Measurements from ENCODE around the gene PROX1. TPM values are rescaled to one million over a fixed set of nuclear protein-coding genes. Genes with fewer than 3 reads are reported as not detected.

The PROX1 gene
- total and polyA plus RNA-seq, 9 of the 15 experiments (the other 6 are each of a cell fraction or from before 2014, with no cell fraction given): 0.14 to 0.22 TPM; not detected in 7

DNA sequence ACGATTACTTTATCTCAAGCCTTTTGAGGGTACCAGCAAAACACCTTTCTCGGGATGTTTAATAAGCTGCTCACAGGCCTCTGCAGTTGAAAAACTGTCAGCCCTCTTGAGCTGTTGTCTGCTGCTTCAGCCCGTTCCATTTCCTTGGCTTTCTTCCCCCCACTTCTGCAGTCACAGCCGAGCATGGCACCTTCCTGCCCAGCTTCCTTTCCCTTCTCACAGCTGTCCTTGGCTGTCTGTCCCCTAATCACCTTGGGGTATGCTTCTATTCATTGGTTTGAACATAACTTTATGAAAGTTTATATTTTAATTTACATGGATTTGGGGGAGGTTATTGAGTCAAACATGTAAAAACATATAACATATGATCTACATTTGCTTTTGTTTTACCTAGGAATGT is 6.9 kb upstream of the PROX1 start:
- Histone ChIP-seq H3K9me3 (replicated peaks; ENCODE audit: control insufficient read depth, insufficient read depth, low read depth, low read length) (no peaks in the 10 kb centered on the region), H3K4me3 (no peak overlapping the region), H3K27ac (ENCODE audit: extremely low read depth, low read depth, low read length) (no peak overlapping the region), H3K27me3 (ENCODE audit: control insufficient read depth in 2 of 2, insufficient read depth in 2 of 2, low read length in 2 of 2) (peaks cover 35 to 67% of the 10 kb centered on the region in 2 experiments), H3K79me2 (ENCODE audit: control insufficient read depth, insufficient read depth, low read length) (no peaks in the 10 kb centered on the region), H3K36me3 (ENCODE audit: control insufficient read depth, insufficient read depth, low read length) (no peaks in the 10 kb centered on the region), H3K9ac (ENCODE audit: insufficient read depth in 1 of 2, low read depth in 2 of 2, low read length in 2 of 2) (no peak overlapping the region), H2AFZ (ENCODE audit: low read depth, low read length) (no peak overlapping the region), H4K20me1 (replicated peaks; ENCODE audit: control insufficient read depth, insufficient read depth, low read length) (peaks cover 8% of the 10 kb centered on the region), H3K4me1 (replicated peaks in 1 of 2; ENCODE audit: control insufficient read depth in 2 of 2, insufficient read depth in 2 of 2, low read length in 2 of 2) (peaks cover 0 to 20% of the 10 kb centered on the region in 2 experiments; a peak in 1 of 5 replicates), H3K9me1 (ENCODE audit: control insufficient read depth, insufficient read depth, low read length) (no peaks in the 10 kb centered on the region), H3K4me2 (ENCODE audit: insufficient read depth, low read length) (no peak overlapping the region)
- 4% methylated on average over 4 of the region's 4 CpGs for WGBS (ENCODE audit: insufficient coverage, low coverage, missing lambda C conversion rate)
- no peak for DNase-seq (ENCODE audit: extremely low read depth in 1 of 4, low spot score in 3 of 4)
- TF ChIP-seq, protein P1, sequence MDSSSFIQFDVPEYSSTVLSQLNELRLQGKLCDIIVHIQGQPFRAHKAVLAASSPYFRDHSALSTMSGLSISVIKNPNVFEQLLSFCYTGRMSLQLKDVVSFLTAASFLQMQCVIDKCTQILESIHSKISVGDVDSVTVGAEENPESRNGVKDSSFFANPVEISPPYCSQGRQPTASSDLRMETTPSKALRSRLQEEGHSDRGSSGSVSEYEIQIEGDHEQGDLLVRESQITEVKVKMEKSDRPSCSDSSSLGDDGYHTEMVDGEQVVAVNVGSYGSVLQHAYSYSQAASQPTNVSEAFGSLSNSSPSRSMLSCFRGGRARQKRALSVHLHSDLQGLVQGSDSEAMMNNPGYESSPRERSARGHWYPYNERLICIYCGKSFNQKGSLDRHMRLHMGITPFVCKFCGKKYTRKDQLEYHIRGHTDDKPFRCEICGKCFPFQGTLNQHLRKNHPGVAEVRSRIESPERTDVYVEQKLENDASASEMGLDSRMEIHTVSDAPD (CRISPR knock-in tag; IDR thresholded peaks at IDR 0.05): no peak
- no peak for TF ChIP-seq NFE2L1 (tag; IDR thresholded peaks at IDR 0.05; ENCODE audit: borderline replicate concordance, low read depth)
- no peak for TF ChIP-seq SUPT5H (IDR thresholded peaks at IDR 0.05)
- TF ChIP-seq TARDBP (IDR thresholded peaks at IDR 0.05): no peak
- TF ChIP-seq, protein P2, sequence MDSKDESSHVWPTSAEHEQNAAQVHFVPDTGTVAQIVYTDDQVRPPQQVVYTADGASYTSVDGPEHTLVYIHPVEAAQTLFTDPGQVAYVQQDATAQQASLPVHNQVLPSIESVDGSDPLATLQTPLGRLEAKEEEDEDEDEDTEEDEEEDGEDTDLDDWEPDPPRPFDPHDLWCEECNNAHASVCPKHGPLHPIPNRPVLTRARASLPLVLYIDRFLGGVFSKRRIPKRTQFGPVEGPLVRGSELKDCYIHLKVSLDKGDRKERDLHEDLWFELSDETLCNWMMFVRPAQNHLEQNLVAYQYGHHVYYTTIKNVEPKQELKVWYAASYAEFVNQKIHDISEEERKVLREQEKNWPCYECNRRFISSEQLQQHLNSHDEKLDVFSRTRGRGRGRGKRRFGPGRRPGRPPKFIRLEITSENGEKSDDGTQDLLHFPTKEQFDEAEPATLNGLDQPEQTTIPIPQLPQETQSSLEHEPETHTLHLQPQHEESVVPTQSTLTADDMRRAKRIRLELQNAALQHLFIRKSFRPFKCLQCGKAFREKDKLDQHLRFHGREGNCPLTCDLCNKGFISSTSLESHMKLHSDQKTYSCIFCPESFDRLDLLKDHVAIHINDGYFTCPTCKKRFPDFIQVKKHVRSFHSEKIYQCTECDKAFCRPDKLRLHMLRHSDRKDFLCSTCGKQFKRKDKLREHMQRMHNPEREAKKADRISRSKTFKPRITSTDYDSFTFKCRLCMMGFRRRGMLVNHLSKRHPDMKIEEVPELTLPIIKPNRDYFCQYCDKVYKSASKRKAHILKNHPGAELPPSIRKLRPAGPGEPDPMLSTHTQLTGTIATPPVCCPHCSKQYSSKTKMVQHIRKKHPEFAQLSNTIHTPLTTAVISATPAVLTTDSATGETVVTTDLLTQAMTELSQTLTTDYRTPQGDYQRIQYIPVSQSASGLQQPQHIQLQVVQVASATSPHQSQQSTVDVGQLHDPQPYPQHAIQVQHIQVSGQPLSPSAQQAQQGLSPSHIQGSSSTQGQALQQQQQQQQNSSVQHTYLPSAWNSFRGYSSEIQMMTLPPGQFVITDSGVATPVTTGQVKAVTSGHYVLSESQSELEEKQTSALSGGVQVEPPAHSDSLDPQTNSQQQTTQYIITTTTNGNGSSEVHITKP (IDR thresholded peaks at IDR 0.05; ENCODE audit: partially characterized antibody): no peak
- no peak for TF ChIP-seq TEAD2 (tag; IDR thresholded peaks at IDR 0.05)
- TF ChIP-seq HOXB6 (CRISPR knock-in tag; IDR thresholded peaks at IDR 0.05; ENCODE audit: borderline replicate concordance): no peak
- TF ChIP-seq ZNF583 (CRISPR knock-in tag; IDR thresholded peaks at IDR 0.05): no peak
- TF ChIP-seq SREBF2 (CRISPR knock-in tag; IDR thresholded peaks at IDR 0.05): no peak
- CTCF ChIA-PET (ENCODE audit: low intra/inter-chr PET ratio): no interaction called here
- POLR2A ChIA-PET: interaction anchor here (0.6 kb wide), 3 partner anchors 12 to 621 kb away, joined by 3 to 4 read pairs (median 3); no protein-coding TSS in a partner anchor
- intact Hi-C loops (cut with micrococcal nuclease): no loop called here
- no peak for FAIRE-seq
- no peak for ATAC-seq
- no TSS peak for BruUV-seq (replicated peaks)
- in situ Hi-C loops (cut with MboI): no loop called here

Measured in K562 (cell line).